ENCODE measurements around the gene SPATA9.

Gene SPATA9

DNA sequence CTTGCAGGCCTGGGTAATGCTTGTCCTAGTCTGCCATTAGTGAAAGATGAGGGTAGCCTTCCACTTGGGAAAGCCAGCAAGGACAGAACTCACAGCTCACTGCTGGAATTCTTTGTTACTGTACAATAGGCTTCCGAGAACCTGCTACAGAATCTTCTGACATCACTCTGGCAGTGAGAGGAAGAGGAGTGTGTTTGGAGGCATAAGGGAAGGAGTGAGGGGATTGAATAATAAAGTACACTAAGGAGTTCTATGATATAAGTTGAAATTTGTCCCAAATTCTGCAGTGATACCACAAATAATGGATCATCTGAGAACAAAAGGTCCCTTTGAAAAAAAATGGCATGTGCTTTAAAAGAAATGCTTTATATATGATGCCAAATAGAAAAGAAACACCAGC is at the start of gene SPATA9:
Gene SPATA9 (minus strand): TSS at position 101 of the 400 bp plus-strand sequence. CDS start 137 bp downstream, outside the sequence.
- DNase-seq = no peak

DNA sequence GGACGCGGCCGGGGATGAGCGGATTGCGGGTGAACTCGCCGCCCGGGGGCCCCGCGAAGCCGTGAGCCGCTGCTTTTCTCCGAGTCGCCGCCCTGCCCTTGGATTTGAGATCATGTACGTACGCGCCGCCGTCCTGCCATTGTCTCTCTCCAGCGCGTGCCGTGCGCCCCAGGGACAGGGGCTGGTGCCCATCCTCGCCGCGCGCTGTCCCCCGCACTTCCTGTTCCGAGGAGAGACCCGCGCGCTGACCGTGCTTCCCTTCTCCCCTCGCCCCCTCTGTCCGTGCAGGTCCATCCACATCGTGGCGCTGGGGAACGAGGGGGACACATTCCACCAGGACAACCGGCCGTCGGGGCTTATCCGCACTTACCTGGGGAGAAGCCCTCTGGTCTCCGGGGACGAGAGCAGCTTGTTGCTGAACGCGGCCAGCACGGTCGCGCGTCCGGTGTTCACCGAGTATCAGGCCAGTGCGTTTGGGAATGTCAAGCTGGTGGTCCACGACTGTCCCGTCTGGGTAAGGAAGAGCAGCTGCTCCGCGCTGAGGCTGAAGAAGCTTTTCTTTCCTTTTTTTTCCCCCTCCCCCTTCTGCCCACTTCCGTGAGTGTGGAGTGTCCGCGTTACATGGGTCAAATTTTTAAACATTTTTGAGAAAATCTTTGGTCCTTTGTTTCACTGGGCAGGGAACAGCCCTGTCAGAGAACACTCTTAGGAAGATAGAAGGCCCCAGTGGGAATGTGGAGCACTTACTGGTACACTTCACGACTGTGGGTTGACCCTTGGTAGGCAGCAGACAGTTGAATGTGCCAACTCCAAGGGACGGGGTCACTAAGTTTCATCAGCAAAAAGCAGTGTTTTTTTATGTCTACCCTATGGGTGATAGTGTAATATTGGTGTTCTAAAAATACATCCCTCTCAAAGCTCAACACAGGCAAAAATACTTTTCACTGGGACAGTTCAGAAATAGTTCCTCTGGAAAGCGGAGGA is 49.1 kb upstream of the SPATA9 start:
- DNase-seq = peak; percentile 28

- peak; percentile 40 for DNase-seq
These were observed 48.2 kb upstream of the SPATA9 start, which contains the start of gene RHOBTB3 for GRCh38 chr5:95730730-95731570. Gene RHOBTB3 (plus strand): TSS chr5:95731336. CDS start chr5:95731683, 347 bp downstream.

- DNase-seq = no peak
These were observed 47.4 kb upstream of the SPATA9 start for GRCh38 chr5:95730011-95730700.

- no peak for DNase-seq
These were observed 46.6 kb upstream of the SPATA9 start for GRCh38 chr5:95729115-95730010.

- DNase-seq = no peak
These were observed 45.8 kb upstream of the SPATA9 start for GRCh38 chr5:95728494-95729114.

DNA sequence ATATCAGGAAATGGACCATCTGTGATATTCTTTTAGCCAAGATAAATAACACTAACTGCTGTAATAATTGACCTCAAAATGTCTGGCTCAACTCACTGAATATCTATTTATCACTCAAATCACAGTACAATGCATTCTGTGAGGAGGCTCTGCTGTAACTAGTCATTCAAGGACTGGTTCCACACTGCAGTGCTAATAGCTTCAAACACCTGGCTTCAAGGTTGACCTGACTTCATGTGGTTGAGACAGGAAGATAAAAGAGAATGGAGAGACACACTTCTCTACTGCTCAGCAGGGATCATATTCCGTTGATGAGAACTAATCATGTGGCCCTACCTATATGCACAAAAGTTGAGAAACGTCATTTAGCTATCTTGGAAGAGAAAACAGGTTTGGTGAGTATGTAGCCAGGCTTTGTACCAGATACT is 45.0 kb upstream of the SPATA9 start:
- DNase-seq = no peak

DNA sequence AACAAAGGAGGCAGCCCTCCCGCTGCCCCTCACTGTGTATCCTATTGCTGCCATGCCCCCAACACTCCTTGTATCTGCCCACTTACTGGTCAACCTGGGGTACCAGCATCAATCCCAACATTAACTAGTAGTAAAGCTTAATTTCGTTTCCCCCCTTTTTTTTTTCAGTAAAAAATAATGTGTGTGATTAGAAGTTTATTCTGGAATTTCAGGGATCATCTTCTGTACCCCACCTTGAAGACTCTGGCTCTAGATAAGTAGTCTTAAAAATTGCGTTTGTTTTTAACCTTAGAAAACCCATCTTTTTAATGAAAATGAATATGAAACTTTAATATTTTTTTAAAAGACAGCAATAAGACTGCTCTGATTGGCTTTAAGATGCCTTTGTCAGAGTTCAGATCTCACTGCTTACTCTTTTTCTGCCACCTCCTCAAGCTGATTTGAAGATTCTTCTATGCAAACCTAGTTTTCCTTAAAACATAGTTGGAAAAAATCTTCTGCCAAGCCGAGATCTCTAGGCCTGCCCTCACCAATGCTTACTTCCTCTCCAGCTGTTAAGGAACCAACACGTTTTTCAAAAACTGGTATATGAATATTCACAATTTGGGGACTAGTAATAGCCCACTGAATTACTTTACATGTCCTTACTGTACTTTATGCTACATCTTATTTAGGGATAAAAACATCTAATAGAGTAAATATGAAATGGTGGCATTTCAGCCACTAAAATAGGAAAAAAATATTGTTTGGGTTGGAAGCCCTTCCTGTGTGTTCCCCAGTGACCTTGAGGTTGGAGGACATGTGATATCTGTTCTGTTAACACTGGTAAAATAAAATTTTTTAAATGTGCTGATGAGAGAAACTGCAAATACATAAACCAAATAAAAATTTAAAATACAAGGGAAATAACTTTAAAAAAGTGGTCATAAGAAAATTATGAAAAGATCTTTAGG is 44.3 kb upstream of the SPATA9 start:
- DNase-seq = no peak

GRCh38 chr5:95725937-95726810 is 43.4 kb upstream of the SPATA9 start:
- DNase-seq = no peak

GRCh38 chr5:95725071-95725820 is 42.5 kb upstream of the SPATA9 start:
- no peak for DNase-seq

- no peak for DNase-seq
These were observed 41.0 kb upstream of the SPATA9 start for GRCh38 chr5:95723632-95724369.

GRCh38 chr5:95721582-95722295 is 38.9 kb upstream of the SPATA9 start:
- no peak for DNase-seq

DNA sequence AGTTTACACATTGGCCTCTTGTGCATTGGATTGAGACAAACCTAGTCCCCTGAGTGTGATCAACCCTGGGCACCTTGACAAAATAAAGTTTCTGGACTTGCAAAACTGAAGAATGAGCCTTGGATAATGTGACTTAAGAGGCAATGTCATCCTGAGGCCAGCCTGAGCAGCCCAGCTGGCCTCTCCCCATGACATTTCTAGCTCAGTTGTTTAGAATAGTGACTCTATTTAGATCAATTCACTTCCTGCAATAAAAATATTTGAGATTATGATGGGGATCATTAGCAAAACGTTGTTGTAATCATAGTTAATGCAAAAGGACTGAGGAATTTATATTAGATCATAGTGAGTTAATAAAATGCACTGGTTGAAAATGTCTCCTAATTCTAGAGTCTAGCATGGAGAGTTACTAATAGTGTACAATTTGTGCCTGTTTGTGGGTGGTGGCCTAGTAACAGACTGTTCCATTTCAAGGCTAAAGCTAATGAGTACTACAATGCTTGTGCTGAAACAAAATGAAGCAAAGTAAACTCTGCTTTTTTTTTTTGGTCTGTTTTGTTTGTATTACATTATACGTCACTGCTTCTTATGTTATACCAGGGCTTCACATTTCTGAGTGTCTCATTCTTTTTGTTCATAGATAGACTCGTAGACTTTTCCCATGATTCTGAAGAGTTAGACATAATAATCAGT is 37.4 kb upstream of the SPATA9 start:
- DNase-seq = no peak

DNA sequence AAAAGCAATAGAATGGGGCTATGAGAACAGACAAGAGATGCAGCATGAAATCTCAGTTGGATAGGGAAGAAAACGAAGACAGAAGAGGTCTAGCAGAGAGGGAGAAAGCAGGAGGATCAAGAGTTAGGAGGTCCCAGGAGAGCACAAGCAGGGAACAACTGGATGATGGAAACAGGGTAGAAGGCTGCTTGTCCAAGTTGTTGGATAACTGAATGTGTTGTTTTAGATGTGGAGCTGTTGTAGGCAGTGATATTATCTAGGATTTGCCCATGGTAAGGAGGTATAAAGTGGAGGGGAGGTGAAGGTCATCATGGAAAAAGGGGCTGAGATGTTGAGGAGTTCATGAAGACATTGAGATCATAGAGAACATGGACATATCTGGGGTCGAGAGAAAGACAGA is 35.9 kb upstream of the SPATA9 start:
- no peak for DNase-seq

- no peak for DNase-seq
These were observed 35.4 kb upstream of the SPATA9 start for GRCh38 chr5:95718203-95718602.

DNA sequence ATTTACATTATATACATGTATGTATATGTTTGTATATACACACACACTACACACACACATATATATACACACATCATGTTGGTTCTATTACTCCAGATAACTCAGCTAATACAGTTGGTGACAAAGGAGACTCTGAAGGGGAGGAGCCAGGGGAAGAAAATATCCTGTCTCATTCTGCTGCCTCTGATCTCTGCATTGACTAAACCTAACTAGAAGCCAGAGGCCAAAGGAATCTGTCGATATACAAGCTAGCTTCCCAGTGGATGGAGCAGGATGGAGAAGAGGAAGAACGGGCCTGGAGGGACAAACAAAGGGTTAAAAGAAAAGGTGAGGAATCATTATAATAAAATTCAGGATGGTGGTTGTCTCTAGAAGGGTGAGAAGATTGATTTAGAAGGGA is 34.6 kb upstream of the SPATA9 start:
- DNase-seq = no peak
